Psoas muscle (tissue), 8 donors: ENCODE measurements around the gene SLCO2A1. TPM values are rescaled to one million over a fixed set of nuclear protein-coding genes. Genes with fewer than 3 reads are reported as not detected.

ENCODE experiments used
- ATAC-seq, 4 donors: fragments of 200-7000 bp; cut with Tn5 transposase; one replicate each; pipeline ENCODE4 v1.9.1; 2020; ENCODE audit warnings: moderate library complexity in 3 of 4, mild to moderate bottlenecking in 2 of 4
- DNase-seq, 2 donors: peaks; one replicate each; pipeline ENCODE4 v3.0.0-alpha.2; 2020
- H3K27ac ChIP-seq: fragments of 200-600 bp; one replicate; pipeline ENCODE4 v1.8.0; 2022
- H3K27me3 ChIP-seq, 3 donors: fragments of 200-600 bp in 1 of 3; one replicate each; pipeline versions ENCODE4 v1.6.1 to v1.8.0; 2013 to 2022; ENCODE audit warnings: low read length in 2 of 3, mild to moderate bottlenecking in 2 of 3, moderate library complexity in 1 of 3; ENCODE audit not compliant: insufficient read depth in 3 of 3
- H3K36me3 ChIP-seq, 2 donors: fragments of 200-600 bp in 1 of 2; one replicate each; pipeline versions ENCODE4 v1.6.1 to v1.8.0; 2013 to 2022; ENCODE audit warnings: low read depth in 1 of 2, mild to moderate bottlenecking in 1 of 2, moderate library complexity in 1 of 2; ENCODE audit not compliant: insufficient read depth in 1 of 2
- H3K4me1 ChIP-seq: fragments of 200-600 bp; one replicate; pipeline ENCODE4 v1.8.0; 2022
- H3K4me3 ChIP-seq: fragments of 200-600 bp; one replicate; pipeline ENCODE4 v1.8.0; 2022; ENCODE audit warnings: mild to moderate bottlenecking
- H3K9me3 ChIP-seq: fragments of 200-600 bp; one replicate; pipeline ENCODE4 v1.8.0; 2022
- CTCF ChIP-seq: fragments of 200-600 bp; IDR thresholded peaks from one replicate; pipeline ENCODE4 v1.8.0; 2022; ENCODE audit warnings: antibody characterized with exemption
- WGBS, 3 donors: extraction: QIAGEN DNeasy Blood & Tissue Kit; methylation state at CpG; one replicate each; pipeline versions ENCODE4 v1.1.6 to v1.1.7; 2013; 5-methylcytosine and 5-hydroxymethylcytosine counted together
- intact Hi-C, 2 donors: fragments of 100-400 bp; cut with DNase I; formaldehyde crosslinking; loops; one replicate each; pipeline versions ENCODE4 v1.11.0 to v1.14.2; 2022
- polyA plus RNA-seq, 3 donors: library from polyadenylated mRNA; stranded (reverse); fragments of 200-250 nt; gene quantifications; one replicate each; pipeline ENCODE4 v1.2.3, GENCODE V29; 2013
- total RNA-seq, 4 donors: library from RNA; stranded (reverse); fragmentation: NEBNext Ultra II Directional in 2 of 4; extraction: Animal tissue kit (Norgen Biotek cat#: 25700) in 2 of 4; gene quantifications; one replicate each; pipeline versions ENCODE4 v1.2.1 to v1.2.4, GENCODE V29; 2021 to 2023
- donor health status: healthy with polysubstance abuse.
- donor health status: DM: no; HTN: no; CAD: no; lungs with moderate emphysema.
- donor health status: Bipolar disorder and iron deficiency.
- donor health status: healthy.
- donor health status: DM: yes; HTN: yes; CAD: no.
- donor health status: DM: no; HTN: no; CAD: no.
- donor health status: DM: no; HTN: no; CAD: no.
- donor health status: DM: yes; HTN: yes; CAD: no.

SLCO2A1 gene
- total and polyA plus RNA-seq, 7 donors, result 0.72 to 5.2 (median 3.7) TPM

DNA sequence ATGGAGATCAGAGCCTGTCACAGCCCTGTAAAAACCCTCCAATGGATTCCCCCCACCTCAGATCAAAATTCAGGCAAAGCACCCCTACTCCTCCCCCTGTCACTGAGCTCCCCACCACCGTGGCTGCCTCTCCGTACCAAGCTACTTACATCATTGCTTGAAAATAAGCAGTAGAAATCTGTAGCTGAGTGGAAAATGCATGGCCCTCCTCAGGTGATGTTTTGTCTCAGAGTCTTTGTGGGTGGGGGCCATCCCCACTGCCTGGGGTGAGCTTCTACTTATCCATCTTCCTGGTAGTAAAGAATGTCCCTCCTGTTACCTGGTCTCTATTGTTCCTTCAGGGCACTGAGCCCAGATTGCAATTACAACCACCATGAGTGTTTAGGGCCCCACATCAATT lies 34.5 kb downstream of the SLCO2A1 start:
- no peak for ATAC-seq
- no peak for DNase-seq
- no peaks in the 10 kb centered on the region for H3K27me3 ChIP-seq
- no peak overlapping the region for H3K4me3 ChIP-seq
- WGBS, 3 donors, result 79 to 84% (median 81%) methylated on average over 2 of the region's 2 CpGs
- H3K36me3 ChIP-seq, result no peaks in the 10 kb centered on the region
- intact Hi-C loops, result no loop called here
- no peak for TF ChIP-seq CTCF
- no peaks in the 10 kb centered on the region for H3K9me3 ChIP-seq
- no peaks in the 10 kb centered on the region for H3K4me1 ChIP-seq
- no peak overlapping the region for H3K27ac ChIP-seq

DNA sequence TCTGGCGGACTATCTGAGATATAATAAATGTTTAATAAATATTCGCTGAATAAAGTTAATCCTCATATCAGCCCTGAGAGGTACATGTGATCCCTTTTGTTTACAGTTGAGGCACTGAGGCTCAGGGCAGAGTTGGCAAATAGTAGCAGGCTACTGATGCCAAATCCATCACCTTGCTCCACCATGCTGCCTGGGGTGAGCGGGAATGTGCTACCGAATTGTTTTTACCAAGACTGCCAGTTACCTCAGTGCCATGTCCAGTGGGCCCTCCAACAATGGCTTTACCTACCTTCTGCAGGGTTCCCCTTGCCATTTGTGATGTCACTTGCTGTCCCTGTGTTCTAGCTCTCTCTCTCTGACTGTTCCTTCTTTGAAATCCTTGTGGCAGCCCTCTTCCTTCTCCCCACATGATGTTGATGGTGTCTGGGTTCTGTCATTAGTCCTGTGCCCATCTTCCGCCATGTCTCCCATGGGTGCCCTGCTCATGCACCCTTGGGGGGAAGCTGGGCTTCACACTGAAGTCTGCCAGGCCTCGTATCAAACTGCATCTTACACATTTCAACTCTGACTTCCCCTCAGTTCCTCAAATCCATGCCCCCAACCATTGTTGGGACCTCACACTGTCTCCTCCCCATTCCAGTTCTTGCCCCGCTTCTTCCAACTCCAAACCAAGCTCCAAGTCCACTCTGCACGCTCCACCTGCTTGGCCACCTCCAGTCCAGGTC lies 35.4 kb downstream of the SLCO2A1 start:
- DNase-seq, result no peak

DNA sequence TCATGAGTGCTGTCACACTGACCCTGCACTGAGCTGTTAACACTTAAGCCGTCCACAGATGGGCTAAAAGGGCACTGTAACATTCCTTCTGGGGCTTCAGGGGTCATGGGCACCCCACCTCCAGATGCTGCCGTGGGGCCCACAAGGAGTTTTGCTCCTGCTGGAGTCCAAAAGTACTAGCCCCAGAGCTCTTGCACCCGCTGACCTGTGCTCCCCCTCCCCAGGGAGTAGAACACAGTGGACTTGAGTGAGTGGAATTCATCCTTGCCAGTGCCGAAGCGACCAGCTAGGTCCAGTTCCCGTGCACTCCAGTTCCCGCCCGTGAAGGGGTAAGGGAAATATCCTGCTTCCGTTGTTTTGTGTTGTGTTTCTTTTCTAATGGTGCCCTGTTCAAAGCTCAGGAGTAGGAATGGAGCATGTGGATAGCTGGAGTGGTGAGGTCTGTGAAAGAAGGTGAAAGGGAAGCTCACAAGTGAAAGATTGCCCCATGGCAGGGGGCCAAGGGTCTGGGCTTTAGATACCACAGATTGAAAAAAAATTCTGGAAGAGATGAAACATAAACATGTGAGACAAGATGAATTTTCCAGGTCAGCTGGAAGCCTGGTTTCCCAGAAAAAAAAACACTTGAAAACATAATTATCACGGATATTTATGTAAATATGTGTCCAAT lies 36.6 kb downstream of the SLCO2A1 start:
- WGBS, 3 donors, result 52 to 74% (median 66%) methylated on average over 10 of the region's 10 CpGs
- no peaks in the 10 kb centered on the region for H3K36me3 ChIP-seq
- intact Hi-C loops, result no loop called here
- ATAC-seq (no peak), DNase-seq (no peak)
- H3K27me3 ChIP-seq, result no peaks in the 10 kb centered on the region
- TF ChIP-seq CTCF, result no peak
- no peak overlapping the region for H3K4me3 ChIP-seq
- H3K9me3 ChIP-seq, result no peaks in the 10 kb centered on the region
- H3K27ac ChIP-seq, result no peak overlapping the region
- H3K4me1 ChIP-seq, result no peaks in the 10 kb centered on the region

More for the DNA sequence above, 35.4 kb downstream of the SLCO2A1 start:
- intact Hi-C loops, result no loop called here
- ATAC-seq, result no peak
- Histone ChIP-seq H3K4me1 (no peaks in the 10 kb centered on the region), H3K27me3 (no peaks in the 10 kb centered on the region), H3K4me3 (no peak overlapping the region), H3K9me3 (no peaks in the 10 kb centered on the region), H3K27ac (no peak overlapping the region), H3K36me3 (no peaks in the 10 kb centered on the region)
- 90 to 93% (median 90%) methylated on average over 8 of the region's 8 CpGs for WGBS, 3 donors
- TF ChIP-seq CTCF, result no peak

GRCh38 chr3:133992381-133992780 lies 37.3 kb downstream of the SLCO2A1 start:
- no peak for TF ChIP-seq CTCF
- WGBS, 3 donors, result 82 to 84% (median 83%) methylated on average over 3 of the region's 3 CpGs
- H3K27ac ChIP-seq, result no peak overlapping the region
- no peaks in the 10 kb centered on the region for H3K4me1 ChIP-seq
- no peaks in the 10 kb centered on the region for H3K36me3 ChIP-seq
- intact Hi-C loops, result no loop called here
- H3K27me3 ChIP-seq, result no peaks in the 10 kb centered on the region
- no peak overlapping the region for H3K4me3 ChIP-seq
- DNase-seq (no peak), ATAC-seq (no peak)
- H3K9me3 ChIP-seq, result no peaks in the 10 kb centered on the region
